Progenitor cell of endocrine pancreas (in vitro differentiated cells): ENCODE data around the gene SGPP2. TPM values are rescaled to one million over a fixed set of nuclear protein-coding genes. Genes with fewer than 3 reads are reported as not detected.

ENCODE experiments used
- DNase-seq: peaks from one replicate; pipeline ENCODE4 v3.0.0; 2021; ENCODE audit warnings: low spot score; ENCODE audit not compliant: unreplicated experiment
- H3K27ac Mint-ChIP-seq: 2 replicates; pipeline ENCODE4 v1.8.0; 2021; ENCODE audit warnings: mild to moderate bottlenecking, moderate library complexity, mixed read lengths
- H3K27me3 Mint-ChIP-seq: 2 replicates; pipeline ENCODE4 v1.8.0; 2021; ENCODE audit warnings: mixed read lengths
- H3K36me3 Mint-ChIP-seq: 2 replicates; pipeline ENCODE4 v1.8.0; 2022; ENCODE audit warnings: mixed read lengths; ENCODE audit not compliant: insufficient read depth
- H3K4me1 Mint-ChIP-seq: 2 replicates; pipeline ENCODE4 v1.8.0; 2021; ENCODE audit warnings: low read depth, mixed read lengths
- H3K4me3 Mint-ChIP-seq: 2 replicates; pipeline ENCODE4 v1.8.0; 2021; ENCODE audit warnings: low read depth, mild to moderate bottlenecking, moderate library complexity, mixed read lengths
- H3K9me3 Mint-ChIP-seq: 2 replicates; pipeline ENCODE4 v1.8.0; 2021; ENCODE audit warnings: low read depth, mixed read lengths
- total RNA-seq: library from RNA; stranded (reverse); gene quantifications from 2 replicates; pipeline ENCODE4 v1.2.1, GENCODE V29; 2021
- TF ChIP-seq, protein P1 (sequence below): fragments of 200-600 bp; sonication (generic); IDR thresholded peaks from one replicate; pipeline ENCODE4 v1.5.0; 2021; ENCODE audit warnings: antibody characterized with exemption, mild to moderate bottlenecking; ENCODE audit not compliant: unreplicated experiment

Gene SGPP2
- total RNA-seq, 1 donor from 2014 or later, result 19.8 TPM

DNA sequence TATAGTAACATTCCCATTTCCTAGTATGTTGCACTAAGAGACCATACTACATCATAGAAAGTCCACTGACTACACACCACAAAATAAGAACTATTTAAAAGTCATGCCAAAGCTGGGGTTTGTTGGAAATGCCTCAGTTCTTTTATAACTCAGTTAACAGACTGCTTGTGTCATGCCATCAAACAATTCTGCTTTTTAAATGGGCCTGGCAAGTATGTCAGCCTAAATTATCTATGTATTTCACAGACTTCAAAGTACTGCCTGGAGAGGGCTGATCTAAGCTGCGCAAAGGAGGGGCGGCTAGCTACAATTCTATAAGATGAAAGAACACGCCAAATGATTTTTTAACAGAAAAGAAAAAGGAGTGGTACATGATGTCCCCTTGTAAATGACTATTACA, 182.0 kb downstream of the SGPP2 start:
- TF ChIP-seq, protein P1, sequence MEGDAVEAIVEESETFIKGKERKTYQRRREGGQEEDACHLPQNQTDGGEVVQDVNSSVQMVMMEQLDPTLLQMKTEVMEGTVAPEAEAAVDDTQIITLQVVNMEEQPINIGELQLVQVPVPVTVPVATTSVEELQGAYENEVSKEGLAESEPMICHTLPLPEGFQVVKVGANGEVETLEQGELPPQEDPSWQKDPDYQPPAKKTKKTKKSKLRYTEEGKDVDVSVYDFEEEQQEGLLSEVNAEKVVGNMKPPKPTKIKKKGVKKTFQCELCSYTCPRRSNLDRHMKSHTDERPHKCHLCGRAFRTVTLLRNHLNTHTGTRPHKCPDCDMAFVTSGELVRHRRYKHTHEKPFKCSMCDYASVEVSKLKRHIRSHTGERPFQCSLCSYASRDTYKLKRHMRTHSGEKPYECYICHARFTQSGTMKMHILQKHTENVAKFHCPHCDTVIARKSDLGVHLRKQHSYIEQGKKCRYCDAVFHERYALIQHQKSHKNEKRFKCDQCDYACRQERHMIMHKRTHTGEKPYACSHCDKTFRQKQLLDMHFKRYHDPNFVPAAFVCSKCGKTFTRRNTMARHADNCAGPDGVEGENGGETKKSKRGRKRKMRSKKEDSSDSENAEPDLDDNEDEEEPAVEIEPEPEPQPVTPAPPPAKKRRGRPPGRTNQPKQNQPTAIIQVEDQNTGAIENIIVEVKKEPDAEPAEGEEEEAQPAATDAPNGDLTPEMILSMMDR, result no peak
- Mint-ChIP-seq H3K36me3 (peaks cover 1% of the 10 kb centered on the region), H3K27me3 (no peaks in the 10 kb centered on the region), H3K4me1 (no peaks in the 10 kb centered on the region), H3K9me3 (no peaks in the 10 kb centered on the region), H3K27ac (no peak overlapping the region), H3K4me3 (no peak overlapping the region)
- no peak for DNase-seq

DNA sequence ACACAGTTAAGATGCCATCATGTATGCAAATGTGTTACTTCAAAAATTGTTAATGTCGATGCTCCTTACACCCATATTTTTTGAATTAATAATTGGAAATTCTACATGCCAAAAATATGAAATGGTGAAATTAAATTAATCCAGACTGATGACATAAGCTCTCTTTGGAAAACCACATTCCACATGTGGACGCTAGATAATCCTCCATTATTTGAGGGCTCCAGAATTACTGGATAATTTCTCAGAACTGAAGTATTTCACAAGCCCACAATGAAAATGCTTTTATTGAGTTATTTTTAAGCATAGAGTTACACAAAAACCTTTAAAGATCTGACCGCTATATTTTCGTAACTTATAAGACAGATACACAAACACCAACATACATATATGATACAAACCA, 183.7 kb downstream of the SGPP2 start:
- H3K4me3 Mint-ChIP-seq, result no peak overlapping the region
- H3K36me3 Mint-ChIP-seq, result peaks cover 3% of the 10 kb centered on the region
- no peak overlapping the region for H3K27ac Mint-ChIP-seq
- no peaks in the 10 kb centered on the region for H3K4me1 Mint-ChIP-seq
- TF ChIP-seq, protein P1, result no peak
- no peak for DNase-seq
- H3K9me3 Mint-ChIP-seq, result no peaks in the 10 kb centered on the region
- no peaks in the 10 kb centered on the region for H3K27me3 Mint-ChIP-seq

DNA sequence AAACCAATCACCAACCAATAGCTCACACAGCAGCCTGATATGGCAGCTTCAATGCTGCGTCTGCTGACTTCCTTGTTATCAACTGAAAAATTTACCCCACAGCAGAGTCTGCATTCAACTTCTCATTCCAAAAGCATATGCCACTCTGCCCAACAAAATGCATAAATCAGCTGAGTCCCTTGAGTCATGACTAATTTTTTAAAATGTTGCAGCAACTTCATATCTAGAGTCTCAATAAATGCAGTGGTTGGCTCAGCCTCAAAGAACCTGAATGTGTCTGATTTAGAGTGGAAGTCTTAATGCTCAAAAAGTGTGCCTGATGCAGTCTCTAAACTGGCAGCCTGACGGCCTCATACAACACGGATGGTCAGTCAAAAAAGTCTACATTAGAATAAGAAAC, 185.0 kb downstream of the SGPP2 start:
- H3K36me3 Mint-ChIP-seq, result peaks cover 6% of the 10 kb centered on the region
- DNase-seq, result no peak
- TF ChIP-seq, protein P1, result no peak

More for the DNA sequence above, 185.0 kb downstream of the SGPP2 start:
- no peak overlapping the region for H3K4me3 Mint-ChIP-seq
- no peaks in the 10 kb centered on the region for H3K27me3 Mint-ChIP-seq
- no peak overlapping the region for H3K27ac Mint-ChIP-seq
- no peaks in the 10 kb centered on the region for H3K4me1 Mint-ChIP-seq
- H3K9me3 Mint-ChIP-seq, result no peaks in the 10 kb centered on the region

Other genes starting within 250 kb of the SGPP2 start
- gene PAX3, start 125.5 kb upstream of the SGPP2 start, total RNA-seq, result 0.16 TPM in 1 of 2 replicates, not detected in the other
- gene FARSB, start 231.5 kb downstream of the SGPP2 start, total RNA-seq, result 18.5 and 19.3 TPM in 2 replicates
- 0.74 and 0.98 TPM in 2 replicates for gene MOGAT1, start 247.1 kb downstream of the SGPP2 start, total RNA-seq